BLaER1 (cell line): ENCODE measurements around the gene HSCB.
A peak's percentile ranks its signal among the peaks of the same experiment; 100 is the strongest.

ENCODE experiments used
- H3K27ac ChIP-seq: shearing (Covaris generic); formaldehyde crosslinking; 2 replicates; pipeline ENCODE4 v1.8.1; 2022
- H3K27me3 ChIP-seq: shearing (Covaris generic); formaldehyde crosslinking; 2 replicates; pipeline ENCODE4 v1.8.1; 2022
- H3K36me3 ChIP-seq: shearing (Covaris generic); formaldehyde crosslinking; 2 replicates; pipeline ENCODE4 v1.8.1; 2022
- H3K4me1 ChIP-seq: shearing (Covaris generic); formaldehyde crosslinking; 2 replicates; pipeline ENCODE4 v1.8.1; 2022
- H3K4me2 ChIP-seq: shearing (Covaris generic); formaldehyde crosslinking; 2 replicates; pipeline ENCODE4 v1.8.1; 2022
- H3K4me3 ChIP-seq: shearing (Covaris generic); formaldehyde crosslinking; 2 replicates; pipeline ENCODE4 v1.8.1; 2022
- H3K9ac ChIP-seq: shearing (Covaris generic); formaldehyde crosslinking; 2 replicates; pipeline ENCODE4 v1.8.1; 2022
- H3K9me3 ChIP-seq: shearing (Covaris generic); formaldehyde crosslinking; 2 replicates; pipeline ENCODE4 v1.8.1; 2022
- H4K20me1 ChIP-seq: shearing (Covaris generic); formaldehyde crosslinking; 2 replicates; pipeline ENCODE4 v1.8.1; 2022
- Cebpa-rat ChIP-seq: shearing (Covaris generic); IDR thresholded peaks from 2 replicates; pipeline ENCODE4 v1.8.1; 2022

HSCB gene

GRCh38 chr22:28783786-28784671 is 42.2 kb downstream of the HSCB start:
- Histone ChIP-seq H3K9me3 (no peaks in the 10 kb centered on the region), H3K4me2 (no peak overlapping the region), H3K27ac (0 out of 2 replicates have a peak overlapping the region, but pooled peaks have one; percentile 4), H3K36me3 (peaks cover 84% of the 10 kb centered on the region), H3K27me3 (no peaks in the 10 kb centered on the region), H3K9ac (no peak overlapping the region), H3K4me3 (no peak overlapping the region), H3K4me1 (peaks cover 18% of the 10 kb centered on the region), H4K20me1 (peaks cover 25% of the 10 kb centered on the region)
- TF ChIP-seq Cebpa-rat: no peak

- Histone ChIP-seq H3K27me3 (no peaks in the 10 kb centered on the region), H3K4me2 (peak overlapping the region; percentile 90), H3K27ac (no peak overlapping the region), H3K4me3 (no peak overlapping the region), H3K9ac (peak overlapping the region; percentile 12; the same call in 1 of the 2 replicates), H3K4me1 (peaks cover 64% of the 10 kb centered on the region), H4K20me1 (peaks cover 20% of the 10 kb centered on the region), H3K36me3 (peaks cover 48% of the 10 kb centered on the region), H3K9me3 (no peaks in the 10 kb centered on the region)
- TF ChIP-seq Cebpa-rat: no peak
These were observed 46.8 kb downstream of the HSCB start for GRCh38 chr22:28788601-28789000.

- H3K9me3 ChIP-seq: no peaks in the 10 kb centered on the region
- peaks cover 45% of the 10 kb centered on the region for H4K20me1 ChIP-seq
- no peak overlapping the region for H3K4me3 ChIP-seq
- TF ChIP-seq Cebpa-rat: peak; percentile 19; the same call in 1 of the 2 replicates
- peak overlapping the region; percentile 56; the same call in 1 of the 2 replicates for H3K9ac ChIP-seq
- peak overlapping the region; percentile 80 for H3K27ac ChIP-seq
- peak overlapping the region; percentile 90 for H3K4me2 ChIP-seq
- H3K4me1 ChIP-seq: peaks cover 89% of the 10 kb centered on the region
- no peaks in the 10 kb centered on the region for H3K27me3 ChIP-seq
- H3K36me3 ChIP-seq: peaks cover 48% of the 10 kb centered on the region
These were observed 49.3 kb downstream of the HSCB start for GRCh38 chr22:28791124-28791523.

- H3K4me1 ChIP-seq: peaks cover 98% of the 10 kb centered on the region
- no peaks in the 10 kb centered on the region for H3K27me3 ChIP-seq
- no peak overlapping the region; the same call in 1 of the 2 replicates for H3K4me3 ChIP-seq
- peak overlapping the region; percentile 56; the same call in 1 of the 2 replicates for H3K9ac ChIP-seq
- peaks cover 48% of the 10 kb centered on the region for H3K36me3 ChIP-seq
- no peaks in the 10 kb centered on the region for H3K9me3 ChIP-seq
- peaks cover 54% of the 10 kb centered on the region for H4K20me1 ChIP-seq
- TF ChIP-seq Cebpa-rat: no peak
- peak overlapping the region; percentile 90 for H3K4me2 ChIP-seq
- H3K27ac ChIP-seq: peak overlapping the region; percentile 80
These were observed 50.1 kb downstream of the HSCB start for GRCh38 chr22:28791841-28792490.

- Histone ChIP-seq H3K9me3 (no peaks in the 10 kb centered on the region), H3K4me1 (peaks cover 100% of the 10 kb centered on the region), H3K4me3 (no peak overlapping the region; the same call in 1 of the 2 replicates), H3K27me3 (no peaks in the 10 kb centered on the region), H3K27ac (peak overlapping the region; percentile 80), H4K20me1 (peaks cover 61% of the 10 kb centered on the region), H3K4me2 (peak overlapping the region; percentile 90), H3K9ac (peak overlapping the region; percentile 56), H3K36me3 (peaks cover 48% of the 10 kb centered on the region)
- no peak for TF ChIP-seq Cebpa-rat
These were observed 50.9 kb downstream of the HSCB start for GRCh38 chr22:28792491-28793383.

GRCh38 chr22:28793976-28794584 is 52.2 kb downstream of the HSCB start:
- Histone ChIP-seq H3K4me3 (peak overlapping the region; percentile 97), H3K27me3 (no peaks in the 10 kb centered on the region), H3K4me1 (peaks cover 93% of the 10 kb centered on the region), H3K36me3 (peaks cover 61% of the 10 kb centered on the region), H3K27ac (peak overlapping the region; percentile 63; the same call in 1 of the 2 replicates), H3K9me3 (no peaks in the 10 kb centered on the region), H3K4me2 (peak overlapping the region; percentile 90), H3K9ac (peak overlapping the region; percentile 100), H4K20me1 (peaks cover 71% of the 10 kb centered on the region)
- no peak for TF ChIP-seq Cebpa-rat

- TF ChIP-seq Cebpa-rat: no peak
- Histone ChIP-seq H3K4me1 (peaks cover 82% of the 10 kb centered on the region), H3K27ac (peak overlapping the region; percentile 63), H3K27me3 (no peaks in the 10 kb centered on the region), H3K36me3 (peaks cover 60% of the 10 kb centered on the region), H3K9me3 (no peaks in the 10 kb centered on the region), H3K4me2 (peak overlapping the region; percentile 90), H3K4me3 (peak overlapping the region; percentile 97), H4K20me1 (peaks cover 79% of the 10 kb centered on the region), H3K9ac (peak overlapping the region; percentile 100; the same call in 1 of the 2 replicates)
These were observed 53.3 kb downstream of the HSCB start for GRCh38 chr22:28795071-28795693.

- peaks cover 74% of the 10 kb centered on the region for H3K4me1 ChIP-seq
- H3K4me2 ChIP-seq: peak overlapping the region; percentile 90
- H3K4me3 ChIP-seq: peak overlapping the region; percentile 97
- H3K27me3 ChIP-seq: no peaks in the 10 kb centered on the region
- H3K9ac ChIP-seq: peak overlapping the region; percentile 100
- H3K9me3 ChIP-seq: no peaks in the 10 kb centered on the region
- no peak for TF ChIP-seq Cebpa-rat
- peaks cover 60% of the 10 kb centered on the region for H3K36me3 ChIP-seq
- peaks cover 79% of the 10 kb centered on the region for H4K20me1 ChIP-seq
- peak overlapping the region; percentile 63 for H3K27ac ChIP-seq
These were observed 54.4 kb downstream of the HSCB start for GRCh38 chr22:28795932-28796856.
